Measurements from ENCODE around the gene ZBTB1. TPM values are rescaled to one million over a fixed set of nuclear protein-coding genes. Genes with fewer than 3 reads are reported as not detected.

Gene ZBTB1, protein sequence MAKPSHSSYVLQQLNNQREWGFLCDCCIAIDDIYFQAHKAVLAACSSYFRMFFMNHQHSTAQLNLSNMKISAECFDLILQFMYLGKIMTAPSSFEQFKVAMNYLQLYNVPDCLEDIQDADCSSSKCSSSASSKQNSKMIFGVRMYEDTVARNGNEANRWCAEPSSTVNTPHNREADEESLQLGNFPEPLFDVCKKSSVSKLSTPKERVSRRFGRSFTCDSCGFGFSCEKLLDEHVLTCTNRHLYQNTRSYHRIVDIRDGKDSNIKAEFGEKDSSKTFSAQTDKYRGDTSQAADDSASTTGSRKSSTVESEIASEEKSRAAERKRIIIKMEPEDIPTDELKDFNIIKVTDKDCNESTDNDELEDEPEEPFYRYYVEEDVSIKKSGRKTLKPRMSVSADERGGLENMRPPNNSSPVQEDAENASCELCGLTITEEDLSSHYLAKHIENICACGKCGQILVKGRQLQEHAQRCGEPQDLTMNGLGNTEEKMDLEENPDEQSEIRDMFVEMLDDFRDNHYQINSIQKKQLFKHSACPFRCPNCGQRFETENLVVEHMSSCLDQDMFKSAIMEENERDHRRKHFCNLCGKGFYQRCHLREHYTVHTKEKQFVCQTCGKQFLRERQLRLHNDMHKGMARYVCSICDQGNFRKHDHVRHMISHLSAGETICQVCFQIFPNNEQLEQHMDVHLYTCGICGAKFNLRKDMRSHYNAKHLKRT
- total RNA-seq: 46.5 and 66.5 TPM in 2 replicates

GRCh38 chr14:64504310-64504896 lies at the start of gene ZBTB1:
Gene ZBTB1, plus strand, starts transcription at chr14:64504770. Its CDS starts 16,735 bp downstream, at chr14:64521505.

GRCh38 chr14:64465191-64465822 lies 39.3 kb upstream of the ZBTB1 start, which contains the start of gene AKAP5:
Gene AKAP5, plus strand, starts transcription at chr14:64465499. Its CDS starts 2,896 bp downstream, at chr14:64468395.

GRCh38 chr14:64503434-64504309 lies 898 bp upstream of the ZBTB1 start, which contains the start of gene ZBTB25:
Gene ZBTB25, minus strand, starts transcription at chr14:64503838. Its CDS starts 13,305 bp downstream, at chr14:64490533.

GRCh38 chr14:64540208-64541202 lies 35.9 kb downstream of the ZBTB1 start, which contains the start of gene HSPA2:
Gene HSPA2, plus strand, starts transcription at chr14:64540741. Its CDS starts 109 bp downstream, at chr14:64540850.

GRCh38 chr14:64549791-64550620 lies 45.4 kb downstream of the ZBTB1 start, which contains the start of gene PPP1R36:
Gene PPP1R36, plus strand, starts transcription at chr14:64549961. Its CDS starts 37 bp downstream, at chr14:64549998.

Small RNA genes lying within 50 kb of the gene (small RNA-seq; reads per million reads assigned to genes)
- gene AL049869.4: not detected

Other genes starting within 250 kb of the ZBTB1 start
- gene ESR2, start 210.4 kb upstream of the ZBTB1 start, total RNA-seq: 0.27 and 0.50 TPM in 2 replicates
- gene MTHFD1, start 116.4 kb upstream of the ZBTB1 start, total RNA-seq: 74.3 and 103 TPM in 2 replicates
- 0.50 and 0.53 TPM in 2 replicates for gene AKAP5, start 39.3 kb upstream of the ZBTB1 start, total RNA-seq
- gene ZBTB25, start 932 bp upstream of the ZBTB1 start, total RNA-seq: 6.9 and 8.0 TPM in 2 replicates
- 2.0 and 3.8 TPM in 2 replicates for gene HSPA2, start 36.0 kb downstream of the ZBTB1 start, total RNA-seq
- gene PPP1R36, start 45.2 kb downstream of the ZBTB1 start, total RNA-seq: 0.29 and 0.40 TPM in 2 replicates
- gene PLEKHG3, start 199.7 kb downstream of the ZBTB1 start, total RNA-seq: 4.5 and 5.1 TPM in 2 replicates

Measured in thoracic aorta endothelial cell (primary cell).